T-helper 1 cell (primary cell): ENCODE data around the gene KRT2.

Source experiments
- DNase-seq, 5 donors: peaks; one replicate each; pipeline ENCODE4 v3.0.0-alpha.2; 2012 to 2020
- total RNA-seq, 4 donors: gene quantifications; one replicate each; lab custom pipeline; 2026; lab: John Stamatoyannopoulos, UW

Gene KRT2
- total RNA-seq = 0.27 to 0.69 (median 0.39) reads per million in 4 donors

GRCh38 chr12:52651726-52652261 is at the start of gene KRT2:
KRT2 (minus strand) TSS chr12:52652211; CDS start chr12:52652142, 69 bp downstream.
- no peak for DNase-seq

GRCh38 chr12:52701281-52701680 is 49.3 kb upstream of the KRT2 start:
- no peak for DNase-seq

DNA sequence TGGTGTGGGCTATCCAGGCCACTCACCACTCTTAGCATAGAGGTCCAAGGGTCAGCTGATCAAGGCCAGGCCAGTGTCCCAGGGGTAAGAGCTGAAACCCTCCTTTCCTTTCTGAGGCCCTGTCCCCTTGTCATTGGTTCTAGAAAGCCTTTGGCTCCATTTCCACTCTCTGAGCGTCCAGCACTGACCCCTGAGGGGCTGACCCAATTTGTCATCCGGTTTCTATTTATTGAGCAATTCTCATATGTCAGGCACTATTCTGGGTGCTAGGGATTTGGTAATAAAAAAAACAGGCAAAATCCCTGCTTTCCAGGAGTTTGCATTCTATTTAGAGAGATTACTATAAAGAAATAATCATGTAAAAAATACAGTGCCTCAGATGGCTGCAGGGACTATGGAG is 47.9 kb upstream of the KRT2 start:
- DNase-seq = no peak

- no peak for DNase-seq
These were observed 47.4 kb upstream of the KRT2 start for GRCh38 chr12:52699373-52699772.

- DNase-seq = no peak
These were observed 46.8 kb upstream of the KRT2 start for GRCh38 chr12:52698651-52699340.

GRCh38 chr12:52697058-52697582 is 45.1 kb upstream of the KRT2 start:
- DNase-seq = no peak

DNA sequence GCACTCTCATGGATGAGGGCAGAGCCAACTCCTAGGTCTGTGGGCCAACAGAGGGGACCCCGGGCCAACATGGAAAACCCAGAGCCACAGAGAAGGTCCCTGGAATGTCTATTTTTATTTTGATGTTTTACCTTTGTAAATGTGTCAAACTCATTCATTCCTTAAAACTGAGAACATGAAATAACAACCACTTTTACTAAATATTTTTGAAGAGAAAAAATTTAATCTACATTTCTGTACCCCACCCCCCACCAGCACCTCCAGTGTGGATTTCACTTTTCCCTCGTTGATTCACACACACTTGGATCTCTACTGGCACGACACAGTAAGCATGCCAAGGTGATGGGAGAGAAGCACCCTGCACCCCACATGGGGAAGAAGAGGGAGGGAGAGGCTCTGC is 44.6 kb upstream of the KRT2 start:
- no peak for DNase-seq

GRCh38 chr12:52695039-52695438 is 43.0 kb upstream of the KRT2 start:
- DNase-seq = no peak

DNA sequence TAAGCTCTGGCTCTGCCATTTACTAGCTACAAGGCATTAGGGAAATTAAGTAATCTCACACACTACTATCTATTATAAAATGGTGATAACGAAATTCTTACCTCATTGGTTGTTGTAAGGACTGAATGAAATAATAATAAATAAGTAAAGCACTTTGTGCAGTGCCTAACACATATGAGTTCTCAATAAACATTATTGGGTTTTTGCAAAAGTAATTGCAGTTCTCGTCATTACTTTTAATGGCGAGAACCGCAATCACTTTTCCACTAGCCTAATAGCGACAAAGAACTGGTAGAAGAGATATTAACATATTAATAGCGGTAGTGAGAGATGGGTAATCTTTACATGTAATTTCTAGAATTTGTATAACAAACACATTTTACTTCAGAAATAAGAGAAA is 42.1 kb upstream of the KRT2 start:
- DNase-seq = no peak

DNA sequence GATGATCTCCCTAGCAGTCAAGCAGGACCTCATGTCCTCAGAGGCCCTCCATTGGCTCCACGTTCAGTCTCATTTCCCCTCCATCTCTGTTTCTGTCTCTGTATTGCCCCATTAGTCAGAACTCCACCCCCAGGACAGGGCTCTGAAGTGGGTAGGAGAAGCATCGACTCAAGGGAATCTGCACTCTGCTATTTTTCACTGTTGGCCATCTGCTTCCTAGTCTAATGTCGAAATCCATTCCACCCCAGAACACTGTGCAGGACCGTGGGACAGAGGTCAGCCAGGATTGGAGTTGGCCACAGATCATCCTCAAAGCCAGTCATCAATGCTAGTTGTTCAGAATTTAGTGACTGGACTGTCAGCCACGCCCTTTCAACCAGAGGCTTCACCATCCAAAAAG is 41.2 kb upstream of the KRT2 start:
- DNase-seq = no peak

- no peak for DNase-seq
These were observed 40.2 kb upstream of the KRT2 start for GRCh38 chr12:52692254-52692653.

GRCh38 chr12:52691841-52692150 is 39.8 kb upstream of the KRT2 start:
- no peak for DNase-seq

DNA sequence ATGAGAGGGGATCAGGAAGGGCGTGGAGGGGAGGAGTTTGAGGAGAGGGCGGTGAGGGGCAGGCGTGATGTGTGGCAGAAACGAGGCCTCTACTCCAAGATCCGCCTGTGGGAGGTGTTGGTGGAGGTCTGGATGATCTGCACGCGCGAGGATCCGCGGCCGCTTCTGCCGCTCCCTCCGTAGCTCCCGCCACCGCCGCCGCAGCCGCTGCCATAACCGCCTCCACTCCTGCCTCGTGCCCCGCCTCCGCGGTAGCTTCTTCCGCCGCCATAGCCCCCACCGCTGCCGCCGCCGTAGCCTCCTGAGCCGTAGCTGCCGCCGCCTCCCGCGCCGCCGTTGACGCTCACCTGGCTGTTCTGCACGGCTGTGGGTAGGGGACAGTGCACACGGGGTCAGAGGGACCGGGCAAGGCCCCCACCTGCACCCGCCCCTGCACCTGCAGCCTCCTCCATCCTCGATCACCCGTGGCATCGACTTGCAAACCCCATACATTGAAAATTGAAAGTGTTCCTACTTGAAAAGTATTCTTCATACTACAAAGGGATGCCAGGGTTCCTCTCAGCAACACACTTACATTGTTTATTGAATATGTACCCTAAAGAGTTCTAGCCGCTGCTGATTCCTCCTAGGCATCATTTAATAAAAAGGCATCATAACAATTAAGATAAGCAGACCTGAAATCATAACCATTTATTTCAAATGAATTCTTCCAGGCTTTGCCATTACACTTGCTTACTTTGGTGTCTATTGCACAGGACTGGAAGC is 39.2 kb upstream of the KRT2 start:
- DNase-seq = peak in 4 of 5 donors; percentile 21 to 53 (median 40)

DNA sequence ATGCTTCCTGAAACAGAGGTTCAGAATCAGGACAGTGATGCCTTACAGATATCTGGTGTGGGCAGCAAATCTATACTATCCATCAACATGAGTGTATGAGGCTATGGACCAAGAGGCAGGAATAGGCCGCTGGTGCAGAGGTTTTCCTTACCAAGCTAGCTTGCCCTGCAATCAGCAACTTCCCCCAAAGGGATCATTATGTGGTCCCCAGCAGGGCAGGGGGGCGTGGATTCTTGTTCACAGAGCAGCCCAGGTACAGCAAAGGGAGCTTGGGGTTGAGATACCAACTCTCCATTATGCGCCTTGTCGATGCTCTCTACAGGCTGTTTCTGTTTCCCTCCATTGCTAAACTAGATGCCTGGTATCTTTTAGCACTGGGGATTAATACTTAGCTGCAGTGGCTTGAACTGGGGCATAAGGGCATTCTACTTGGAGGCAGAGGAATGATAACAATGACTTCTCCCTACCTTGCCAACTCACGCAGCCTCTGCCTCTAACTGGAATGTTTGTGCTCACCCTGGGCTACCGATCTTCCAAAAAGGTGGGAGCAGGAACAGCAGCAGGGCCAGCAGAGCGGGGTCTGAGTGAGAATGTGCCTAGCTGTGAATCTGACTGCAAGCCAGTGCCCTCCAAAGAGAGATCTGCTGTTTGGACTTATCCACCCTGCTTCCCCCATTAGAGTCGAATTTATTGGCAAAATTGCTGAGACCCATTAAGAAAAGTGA is 38.5 kb upstream of the KRT2 start:
- DNase-seq = no peak

DNA sequence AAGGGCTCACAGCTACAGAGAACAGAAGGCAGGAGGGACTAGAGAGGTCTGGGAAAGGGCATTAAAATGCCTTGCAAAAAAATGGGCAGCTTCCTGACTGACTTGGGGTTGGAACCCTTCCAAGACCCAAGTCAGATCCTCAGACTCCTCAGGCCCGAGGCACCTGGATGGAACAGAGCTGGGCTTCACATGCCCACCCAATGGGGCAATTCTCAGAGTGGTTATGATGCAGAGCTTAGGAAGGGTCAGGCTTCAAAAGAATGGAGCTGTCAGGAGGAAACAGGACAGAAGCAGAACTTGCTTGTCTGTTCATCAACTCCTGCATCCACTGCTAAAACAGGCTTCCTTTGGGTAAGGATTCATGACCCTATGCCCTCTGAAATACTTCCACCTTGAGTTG is 37.9 kb upstream of the KRT2 start:
- no peak for DNase-seq

DNA sequence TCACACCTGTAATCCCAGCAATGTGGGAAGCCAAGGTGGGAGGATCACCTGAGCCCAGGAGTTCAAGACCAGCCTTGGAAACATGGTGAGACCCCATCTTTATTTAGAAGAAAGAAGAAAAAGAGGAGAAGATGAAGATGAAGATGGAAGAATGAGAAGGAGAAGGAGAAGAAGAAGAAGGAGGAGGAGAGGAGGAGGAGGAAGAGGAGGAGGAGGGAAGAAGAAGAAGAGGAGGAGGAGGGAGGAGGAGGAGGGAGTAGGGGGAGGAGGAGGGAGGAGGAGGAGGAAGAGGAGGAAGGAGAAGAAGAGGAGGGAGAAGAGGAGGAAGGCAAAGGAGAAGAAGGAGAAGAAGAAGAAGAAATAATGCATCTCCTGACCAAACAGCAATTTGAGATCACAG is 37.2 kb upstream of the KRT2 start:
- no peak for DNase-seq

DNA sequence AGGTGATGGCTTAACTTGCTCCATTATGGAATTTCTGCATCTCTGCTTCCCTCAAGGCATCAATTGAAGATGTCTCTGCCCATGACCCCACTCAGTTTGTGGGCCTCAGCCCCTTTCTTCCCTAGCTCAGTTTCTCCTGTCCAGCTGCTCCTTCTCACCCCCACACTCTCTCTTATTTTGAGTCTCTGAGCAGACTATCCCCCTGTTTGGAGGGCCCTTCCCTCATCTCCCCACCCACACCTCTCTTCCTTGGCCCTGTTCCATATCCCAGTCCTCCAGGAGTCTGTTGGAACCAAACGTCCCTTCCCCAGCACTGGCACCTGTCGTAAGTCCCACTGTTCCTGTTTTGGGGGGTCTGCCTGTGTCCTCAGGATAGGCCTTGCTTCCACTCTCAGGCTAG is 36.5 kb upstream of the KRT2 start:
- DNase-seq = no peak

- DNase-seq = no peak
These were observed 35.7 kb upstream of the KRT2 start for GRCh38 chr12:52687497-52688385.

- no peak for DNase-seq
These were observed 34.9 kb upstream of the KRT2 start for GRCh38 chr12:52686756-52687487.

GRCh38 chr12:52686063-52686462 is 34.1 kb upstream of the KRT2 start:
- DNase-seq = no peak

DNA sequence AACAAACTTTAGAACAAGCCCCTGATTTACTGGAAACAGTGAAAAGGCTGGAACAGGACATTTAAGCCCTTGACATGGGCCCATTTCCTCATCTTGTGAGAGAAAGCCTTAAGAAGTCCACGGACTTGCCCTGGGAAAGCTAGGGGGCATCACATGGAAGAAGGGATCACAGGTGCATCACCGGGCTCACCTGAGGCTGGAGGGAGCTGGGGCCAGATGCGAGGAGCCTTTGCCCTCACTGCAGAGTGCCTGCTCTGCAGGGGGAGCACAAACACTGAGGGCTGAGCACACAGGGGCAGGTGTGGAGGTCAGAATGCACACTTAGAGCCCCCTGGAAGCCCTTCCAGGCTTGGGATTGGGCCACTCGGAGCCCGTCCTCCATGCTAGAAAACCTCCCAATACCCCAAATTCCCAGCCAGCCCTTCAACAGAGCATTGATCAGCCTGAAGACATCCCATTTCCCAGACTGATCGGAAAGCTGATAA is 33.4 kb upstream of the KRT2 start:
- DNase-seq = no peak
